ENCODE data around the gene ADARB1.

Gene ADARB1

GRCh38 chr21:45076245-45076711 is 1.9 kb downstream of the ADARB1 start:
- DNase-seq: no peak

GRCh38 chr21:45078371-45078770 is 4.0 kb downstream of the ADARB1 start:
- DNase-seq: no peak

GRCh38 chr21:45078877-45079281 is 4.5 kb downstream of the ADARB1 start:
- DNase-seq: no peak

GRCh38 chr21:45079351-45079750 is 5.0 kb downstream of the ADARB1 start:
- no peak for DNase-seq

GRCh38 chr21:45080232-45080631 is 5.9 kb downstream of the ADARB1 start:
- DNase-seq: no peak

GRCh38 chr21:45080639-45081414 is 6.4 kb downstream of the ADARB1 start:
- peak; percentile 16 for DNase-seq

GRCh38 chr21:45081636-45082035 is 7.3 kb downstream of the ADARB1 start:
- DNase-seq: no peak

GRCh38 chr21:45082736-45083135 is 8.4 kb downstream of the ADARB1 start:
- DNase-seq: no peak

- no peak for DNase-seq
Measured at GRCh38 chr21:45084121-45084520, 9.7 kb downstream of the ADARB1 start.

GRCh38 chr21:45084881-45085536 is 10.6 kb downstream of the ADARB1 start:
- no peak for DNase-seq

GRCh38 chr21:45085700-45086099 is 11.3 kb downstream of the ADARB1 start:
- DNase-seq: no peak

GRCh38 chr21:45086337-45086958 is 12.1 kb downstream of the ADARB1 start:
- no peak for DNase-seq

GRCh38 chr21:45087022-45087823 is 12.8 kb downstream of the ADARB1 start:
- DNase-seq: no peak

- no peak for DNase-seq
Measured at GRCh38 chr21:45088116-45088515, 13.7 kb downstream of the ADARB1 start.

- no peak for DNase-seq
Measured at GRCh38 chr21:45088729-45089128, 14.3 kb downstream of the ADARB1 start.

- DNase-seq: no peak
Measured at GRCh38 chr21:45089964-45090363, 15.6 kb downstream of the ADARB1 start.

- no peak for DNase-seq
Measured at GRCh38 chr21:45090966-45091365, 16.6 kb downstream of the ADARB1 start.

GRCh38 chr21:45091550-45092322 is 17.4 kb downstream of the ADARB1 start:
- no peak for DNase-seq

GRCh38 chr21:45093035-45093532 is 18.7 kb downstream of the ADARB1 start:
- no peak for DNase-seq

GRCh38 chr21:45094412-45094811 is 20.0 kb downstream of the ADARB1 start:
- no peak for DNase-seq

GRCh38 chr21:45095505-45095904 is 21.1 kb downstream of the ADARB1 start:
- DNase-seq: no peak

GRCh38 chr21:45096217-45096616 is 21.8 kb downstream of the ADARB1 start:
- DNase-seq: no peak

All from amniotic stem cell (primary cell).